Measurements from ENCODE around the gene LRRC27.

Gene LRRC27

DNA sequence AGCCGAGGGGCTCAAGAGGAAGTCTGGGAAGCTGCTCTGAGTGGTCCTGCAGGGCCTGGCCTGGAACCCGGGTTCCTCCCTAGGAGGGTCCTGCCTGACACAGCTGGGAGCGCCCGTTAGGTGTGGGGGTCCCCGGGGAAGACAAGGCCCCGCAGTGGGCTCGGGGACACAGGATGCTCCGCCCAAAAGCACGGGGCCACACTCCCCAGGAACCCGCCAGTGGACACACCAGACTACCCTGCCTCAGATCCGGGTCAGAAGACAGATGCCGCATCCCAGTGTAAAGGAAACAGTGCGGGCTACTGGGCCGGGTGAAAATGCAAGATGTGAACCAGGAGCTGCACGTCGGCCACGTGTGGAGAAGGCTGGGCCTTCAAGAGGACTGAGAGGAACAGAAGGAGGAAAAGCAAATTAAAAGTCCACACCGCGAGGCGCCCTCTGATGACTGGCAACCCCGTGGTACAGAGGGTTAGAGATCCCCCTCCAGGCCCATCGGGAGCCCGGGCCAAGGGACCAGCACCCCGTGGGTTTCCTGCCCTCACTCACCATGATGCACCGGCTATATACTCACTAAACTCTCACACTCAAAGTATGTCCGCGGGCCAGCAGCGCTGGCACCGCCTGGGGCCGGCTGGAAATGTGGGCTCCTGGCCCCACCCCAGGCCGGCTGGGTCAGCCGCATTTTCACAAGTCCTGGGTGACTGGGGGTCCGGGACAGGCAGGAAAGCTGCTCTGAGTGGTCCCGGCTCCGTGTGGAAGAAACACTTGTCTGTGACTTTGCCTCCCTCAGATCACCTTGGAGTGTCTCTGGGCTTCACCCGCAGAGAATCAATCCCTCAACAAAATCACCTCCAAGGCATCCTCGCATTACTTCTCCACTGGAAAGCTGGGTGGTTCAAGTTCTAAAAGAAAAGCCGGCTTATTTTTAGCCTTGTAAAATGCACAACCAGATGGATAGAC lies 30.3 kb upstream of the LRRC27 start:
- DNase-seq (ENCODE audit: low read depth in 2 of 2), result no peak

DNA sequence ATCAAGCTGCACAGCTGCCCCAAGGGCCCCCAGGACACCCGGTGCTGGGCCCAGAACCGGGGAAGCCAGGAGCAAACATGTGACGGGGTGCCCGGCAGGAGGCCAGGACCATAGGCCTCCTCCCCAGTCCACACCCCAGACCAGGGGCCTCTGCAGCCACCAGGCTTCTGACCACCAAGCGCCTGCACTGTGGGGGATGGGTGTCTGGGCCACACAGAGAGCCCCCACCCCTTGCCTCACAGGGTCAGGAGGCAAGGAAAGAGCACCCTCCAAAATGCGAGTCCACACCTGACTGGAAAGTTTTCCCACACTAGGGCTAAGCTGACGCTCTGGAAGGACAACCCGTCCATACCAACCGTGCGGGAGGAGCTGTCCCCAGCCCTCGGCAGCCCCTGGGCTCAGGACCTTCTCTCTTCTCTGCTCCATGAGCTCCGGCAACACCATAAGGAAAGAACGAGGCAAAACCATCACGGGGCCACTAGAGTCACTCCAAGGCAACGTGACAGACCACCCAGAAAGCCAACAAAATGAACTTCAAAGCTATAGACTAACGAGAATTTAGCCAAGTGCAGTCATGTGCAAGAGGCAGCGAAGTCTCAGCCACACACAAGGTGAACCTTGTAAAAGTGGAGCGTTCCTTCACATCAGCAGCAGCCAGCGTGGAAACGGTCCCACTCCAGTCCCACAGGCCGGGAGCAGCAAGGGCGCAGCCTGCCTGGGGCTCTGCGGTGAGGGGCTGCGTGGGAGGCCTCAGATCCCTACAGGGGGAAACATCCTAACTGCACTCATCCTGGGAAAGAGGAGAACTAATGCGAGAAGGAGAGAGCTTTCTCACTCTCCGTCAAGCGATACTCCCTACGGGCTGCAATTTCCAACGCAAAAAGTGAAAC lies 29.3 kb upstream of the LRRC27 start:
- no peak for DNase-seq (ENCODE audit: low read depth in 2 of 2)

DNA sequence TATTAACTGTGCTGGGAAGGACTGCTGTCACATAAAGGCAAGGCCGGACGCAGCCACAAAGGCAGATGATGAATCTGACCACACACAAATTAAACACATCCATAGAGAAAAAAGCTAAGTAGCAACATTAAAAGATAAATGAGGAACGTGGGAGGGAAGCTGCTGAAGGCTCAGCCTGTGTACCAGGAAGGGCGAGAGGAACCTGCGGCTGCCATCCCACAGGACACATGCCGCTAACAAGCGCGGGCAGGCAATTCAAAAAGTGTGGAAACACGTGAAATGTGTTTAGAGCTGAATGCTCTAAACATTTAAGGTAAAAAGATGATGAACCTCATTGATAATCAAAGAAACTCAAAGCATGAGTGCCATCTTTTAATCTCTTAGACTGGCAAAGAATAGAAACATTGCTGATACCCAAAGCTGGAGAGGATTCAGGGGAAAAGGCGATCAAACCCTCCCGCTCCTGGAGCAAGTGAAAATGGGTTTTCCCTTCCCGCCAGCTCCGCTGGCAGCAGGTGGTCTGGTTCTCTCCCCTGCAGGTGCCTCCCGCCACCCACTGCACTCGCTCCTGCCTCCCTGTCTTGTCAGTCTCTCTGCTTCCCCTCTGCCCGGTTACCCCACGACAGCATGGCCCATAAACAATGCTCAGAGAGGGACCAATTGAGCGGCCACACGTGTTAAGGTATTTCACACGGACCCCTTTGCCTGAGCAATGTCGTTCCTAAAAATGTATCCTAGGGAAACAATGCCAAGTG lies 28.5 kb upstream of the LRRC27 start:
- DNase-seq (ENCODE audit: low read depth in 2 of 2), result no peak

DNA sequence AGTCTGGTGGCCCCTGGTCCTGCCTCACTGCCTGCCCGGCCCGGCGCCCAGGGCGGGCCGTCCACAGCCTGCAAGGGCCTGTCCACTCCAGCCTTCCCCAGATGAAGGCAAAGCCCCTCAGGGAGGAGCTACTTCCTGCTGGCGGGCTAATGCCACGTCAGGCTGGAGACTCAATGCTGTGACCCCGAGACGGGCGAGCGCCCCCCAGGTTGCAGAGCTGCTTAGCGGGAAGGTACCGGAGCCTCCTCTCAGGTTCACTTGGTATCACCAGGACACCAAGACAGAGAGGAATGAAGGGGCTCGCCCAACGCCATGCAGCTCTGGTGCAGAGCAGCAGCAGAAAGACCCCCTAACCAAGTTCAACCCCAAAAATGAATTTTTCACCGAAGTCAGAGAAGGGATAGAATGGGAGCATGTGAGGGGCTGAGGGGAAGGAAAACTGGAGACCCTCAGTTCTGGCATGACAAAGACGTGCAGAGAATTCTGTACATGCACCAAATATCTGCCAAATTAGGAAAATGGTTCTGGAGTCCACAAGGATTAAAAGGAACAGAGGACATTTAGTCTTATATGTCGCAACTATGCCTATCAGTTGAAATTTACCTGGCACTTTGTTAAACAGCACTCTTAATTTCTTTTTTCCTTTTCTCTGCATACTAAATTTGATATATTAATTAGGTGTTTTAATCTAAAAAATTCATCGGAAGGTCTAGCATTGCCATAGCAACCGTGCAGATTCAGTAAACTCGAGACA lies 27.1 kb upstream of the LRRC27 start:
- DNase-seq (ENCODE audit: low read depth in 2 of 2), result no peak

DNA sequence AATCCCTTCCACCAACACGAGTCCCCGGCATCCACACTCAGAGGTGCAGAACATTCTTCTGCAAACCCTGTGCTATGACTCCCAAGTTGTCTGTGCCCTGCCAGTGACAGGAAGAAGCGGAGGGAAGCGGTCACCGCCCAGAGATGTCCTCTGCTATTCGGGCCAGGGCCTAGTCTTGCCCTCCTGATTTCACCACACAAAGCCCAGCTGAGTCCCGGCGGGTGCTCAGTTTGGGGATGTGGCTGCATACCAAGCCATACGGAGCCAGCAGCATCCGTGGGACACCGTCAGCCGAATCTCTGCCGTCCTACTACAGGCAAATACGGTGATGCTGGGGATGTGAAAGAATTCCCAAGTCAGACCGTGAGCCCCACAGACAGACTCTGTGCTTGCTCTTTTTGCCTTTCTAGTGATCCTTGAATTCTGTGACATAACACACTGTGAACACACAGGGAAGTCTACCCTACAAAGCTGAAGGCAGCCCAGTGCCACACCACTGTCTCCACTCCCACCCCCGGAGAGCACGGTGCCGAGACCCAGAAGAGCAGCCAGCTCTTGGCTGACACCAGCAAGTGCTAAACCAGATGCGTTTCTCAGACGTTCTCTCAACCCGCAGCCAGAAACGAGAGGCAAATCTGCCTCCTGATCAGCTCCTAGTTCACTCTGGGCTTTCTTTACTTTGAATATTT lies 26.2 kb upstream of the LRRC27 start:
- no peak for DNase-seq (ENCODE audit: low read depth in 2 of 2)

DNA sequence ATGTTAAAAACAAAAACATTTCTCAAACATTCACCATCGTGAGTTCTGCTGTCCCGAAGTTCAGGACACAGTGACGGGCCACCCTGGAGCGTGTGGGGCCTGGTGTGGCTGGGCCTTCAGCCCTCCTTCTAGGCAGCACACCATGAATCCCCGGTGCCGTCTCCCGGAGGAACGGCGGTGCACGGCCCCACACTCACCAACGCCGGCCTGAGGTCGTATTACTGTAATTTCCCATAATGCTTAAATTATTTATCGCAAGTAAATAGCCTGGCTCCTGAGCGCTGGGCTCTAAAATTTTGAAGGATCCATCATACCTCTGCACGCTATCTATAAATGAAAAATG lies 25.7 kb upstream of the LRRC27 start:
- no peak for DNase-seq (ENCODE audit: low read depth in 2 of 2)

DNA sequence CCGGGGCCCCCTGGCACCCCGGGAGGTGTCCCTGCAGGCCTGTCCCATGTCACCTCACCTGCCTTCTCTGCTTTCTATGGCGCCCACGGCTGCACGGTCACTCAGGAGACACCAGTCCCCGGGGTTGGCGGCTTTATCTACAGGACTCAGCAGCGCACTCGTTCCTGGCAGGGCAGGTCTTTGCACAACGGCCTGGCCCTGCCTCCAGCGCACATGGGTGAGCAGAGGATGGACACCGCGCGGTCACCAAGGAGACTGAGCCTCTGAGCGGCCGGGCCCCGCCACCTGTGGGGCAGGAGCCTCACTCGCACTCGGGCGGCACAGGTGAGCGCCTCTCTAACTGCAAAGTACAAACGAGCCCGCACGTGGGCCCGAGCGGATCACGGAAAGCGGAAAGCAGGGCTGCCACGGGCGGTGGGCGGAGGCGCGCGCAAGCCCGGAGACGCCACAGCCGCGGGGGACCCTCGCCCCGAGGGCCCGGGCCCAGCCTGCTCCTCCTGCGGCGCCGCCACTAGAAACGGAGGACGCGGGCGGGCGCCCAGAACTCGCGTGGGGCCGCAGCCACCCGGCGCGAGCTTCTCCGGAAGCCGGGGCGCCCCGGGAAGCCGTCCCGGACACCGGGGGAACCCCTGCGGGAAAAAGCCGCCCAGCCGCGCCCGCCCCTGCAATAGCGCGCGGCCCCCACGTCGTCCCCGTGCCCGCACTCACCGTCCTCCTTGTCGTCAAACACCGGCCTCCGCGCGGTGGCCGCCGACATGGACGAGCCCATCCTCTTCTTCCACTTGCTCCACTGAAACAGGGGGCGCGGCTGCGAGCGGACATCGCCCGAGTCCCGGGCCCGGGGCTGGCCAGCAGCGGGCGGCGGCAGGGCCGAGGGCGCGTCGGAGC lies 24.9 kb upstream of the LRRC27 start:
- DNase-seq (ENCODE audit: low read depth in 2 of 2), result peak; percentile 16 to 29

DNA sequence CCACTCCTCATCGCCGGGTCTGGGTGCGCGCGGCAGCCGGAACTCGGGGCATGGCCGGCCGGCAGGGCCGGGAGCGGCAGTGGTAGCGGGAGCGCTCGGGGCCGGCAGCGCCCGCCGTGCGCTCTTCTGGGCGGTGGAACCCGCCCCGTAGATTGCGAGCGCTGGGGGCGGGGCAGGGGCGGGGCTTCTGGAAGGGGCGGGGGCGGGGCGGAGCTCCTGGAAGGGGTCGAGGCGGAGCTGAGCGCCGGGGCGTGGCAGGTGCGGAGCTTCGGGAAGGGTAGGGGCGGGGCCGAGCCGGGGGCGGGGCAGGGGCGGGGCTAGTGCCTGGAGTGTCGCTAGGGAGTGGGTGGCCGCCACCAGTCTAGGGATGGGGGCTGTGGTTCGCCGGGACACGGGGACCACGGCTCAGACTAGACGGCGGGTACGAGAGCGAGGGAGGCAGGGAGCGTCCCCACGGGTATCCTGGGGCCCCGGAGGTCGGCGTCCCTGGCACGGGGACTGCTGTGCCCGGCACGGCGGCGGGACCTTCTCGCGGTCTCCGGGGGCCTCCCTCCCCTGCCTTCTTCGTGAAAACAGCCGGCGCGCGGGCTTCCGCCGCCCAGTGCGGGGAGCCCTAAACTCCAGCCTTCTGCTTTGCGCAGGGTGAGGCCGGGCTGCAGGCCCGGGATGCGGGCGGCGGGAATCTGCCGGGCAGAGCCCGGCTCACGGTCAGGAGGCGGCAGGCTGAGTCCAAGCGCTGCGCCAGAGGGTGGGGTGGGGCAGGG lies 24.0 kb upstream of the LRRC27 start, which contains the start of gene STK32C:
TSS of gene STK32C (minus strand) at position 128 of the 764 bp plus-strand sequence. CDS start at position 11, 117 bp downstream.
- DNase-seq (ENCODE audit: low read depth in 2 of 2), result peak; percentile 84 to 90

DNA sequence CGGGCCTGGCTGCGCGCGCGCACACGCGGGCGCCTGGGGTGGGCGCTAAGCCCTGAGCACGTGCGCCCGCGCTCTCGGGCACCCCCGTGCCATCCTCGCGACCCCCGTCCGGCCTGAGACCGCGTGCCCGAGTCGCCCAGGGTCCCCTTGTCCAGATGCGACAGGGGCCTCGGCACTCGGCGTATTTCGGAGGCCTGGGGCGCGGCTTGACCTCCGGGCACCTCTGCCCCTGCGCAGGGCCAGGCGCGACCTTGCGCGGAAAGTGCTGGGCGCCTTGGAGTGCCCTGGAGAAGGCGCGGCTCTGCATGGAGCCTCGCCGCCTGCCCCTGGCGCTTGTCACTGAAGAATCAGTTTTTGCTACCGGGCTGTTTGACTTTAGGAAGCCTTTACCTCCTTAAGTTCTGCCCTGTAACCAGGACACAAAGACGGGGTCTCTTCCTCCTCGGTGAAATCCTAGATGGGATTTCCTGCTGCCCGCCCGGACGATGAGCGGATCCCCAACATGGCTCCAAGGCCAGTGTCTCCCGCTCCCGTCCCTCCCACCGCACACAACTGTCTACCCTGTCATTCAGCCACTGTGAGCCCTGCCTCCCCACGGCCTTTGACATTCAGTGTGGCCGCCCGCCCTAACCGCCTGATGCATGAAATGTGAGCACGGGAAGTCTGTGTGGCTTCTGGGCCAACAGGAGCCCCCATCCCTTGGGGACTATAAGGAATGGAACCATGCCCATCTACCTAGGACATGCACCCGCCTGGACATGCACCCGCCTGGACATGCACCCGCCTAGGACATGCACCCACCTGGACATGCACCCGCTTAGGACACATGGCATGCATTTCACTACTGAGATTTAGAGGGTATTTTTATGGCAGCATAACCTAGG lies 23.2 kb upstream of the LRRC27 start:
- no peak for DNase-seq (ENCODE audit: low read depth in 2 of 2)

DNA sequence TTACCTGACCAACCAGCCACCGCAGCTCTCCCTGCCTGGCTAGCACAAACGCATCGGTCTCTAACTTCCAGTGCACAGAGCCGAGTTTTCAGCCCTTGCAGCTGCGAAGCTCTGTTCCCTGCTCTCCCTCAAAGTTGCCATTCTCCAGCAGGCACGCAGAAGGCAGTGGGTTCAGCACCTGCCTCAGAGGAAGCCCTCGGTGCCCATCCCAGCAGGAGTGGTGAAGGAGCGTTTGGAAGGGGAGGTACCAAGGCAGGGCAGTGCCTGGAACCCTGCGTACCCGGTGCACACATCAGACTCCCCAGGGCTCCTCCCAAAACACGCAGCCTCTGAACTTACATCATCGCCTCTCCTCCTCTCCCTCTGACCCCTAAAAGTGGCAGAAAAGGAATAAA lies 22.5 kb upstream of the LRRC27 start:
- DNase-seq (ENCODE audit: low read depth in 2 of 2), result no peak

DNA sequence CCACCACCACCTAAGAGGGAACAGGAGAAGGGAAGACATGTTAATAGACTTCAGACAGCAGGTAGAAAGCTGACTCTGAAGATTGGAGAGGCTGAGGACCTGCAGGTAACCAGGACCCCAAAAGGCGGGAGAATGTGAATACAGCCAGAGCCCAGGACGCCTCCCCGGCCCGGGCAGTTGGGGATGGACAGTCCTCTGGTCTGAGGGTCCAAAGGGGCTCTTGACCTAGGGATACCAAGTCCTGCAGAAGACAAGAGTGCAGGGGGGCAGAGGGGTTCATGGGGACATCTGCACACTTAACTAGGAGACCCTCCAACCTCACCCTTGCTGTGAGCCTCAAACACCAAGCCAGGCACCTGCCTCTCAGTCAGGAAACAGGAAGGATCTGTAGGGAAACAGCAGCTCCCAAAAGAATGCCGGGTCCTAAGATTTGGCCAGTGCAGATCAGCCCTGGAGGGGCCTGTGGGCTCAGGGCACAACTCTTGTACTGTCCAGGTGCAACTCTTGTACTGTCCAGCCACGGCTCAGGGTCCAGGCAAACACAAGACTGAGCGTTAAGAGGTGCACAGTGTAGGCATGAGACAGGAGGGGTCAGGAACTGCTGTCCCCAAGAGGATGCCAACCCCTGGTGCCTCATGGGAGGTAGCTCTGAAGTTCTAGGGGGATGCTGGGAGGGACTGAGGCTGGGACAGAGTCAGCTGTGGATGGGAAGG lies 22.0 kb upstream of the LRRC27 start:
- no peak for DNase-seq (ENCODE audit: low read depth in 2 of 2)

DNA sequence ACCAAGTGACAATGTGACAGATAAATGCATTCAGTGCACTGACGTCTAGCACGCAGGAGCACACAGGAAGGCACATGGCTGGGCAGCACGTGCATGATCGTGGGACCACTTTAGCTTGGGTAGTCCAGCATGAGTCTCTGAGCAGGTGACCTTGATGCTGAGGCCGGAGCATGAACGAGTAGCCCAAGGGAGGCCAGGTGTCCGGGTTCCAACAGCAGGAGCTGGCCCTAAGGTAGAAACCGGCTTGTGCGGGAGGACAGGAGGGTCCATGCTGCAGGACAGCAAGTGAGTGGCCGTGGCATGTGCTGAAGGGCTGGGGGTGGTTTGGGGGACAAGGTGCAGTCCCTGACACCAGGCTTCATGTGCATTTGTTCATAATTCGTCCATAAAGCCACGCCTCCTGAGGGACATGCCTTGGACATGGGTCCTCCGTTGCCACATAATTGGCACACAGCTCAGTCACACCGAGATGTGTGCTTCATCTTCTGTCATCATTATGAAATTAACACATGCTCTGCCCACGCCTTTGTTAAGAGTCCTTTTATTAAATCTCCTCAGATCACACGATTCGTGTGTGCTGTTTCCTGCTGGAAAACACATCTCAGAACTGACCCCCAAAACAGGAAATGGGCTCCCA lies 21.2 kb upstream of the LRRC27 start:
- no peak for DNase-seq (ENCODE audit: low read depth in 2 of 2)

DNA sequence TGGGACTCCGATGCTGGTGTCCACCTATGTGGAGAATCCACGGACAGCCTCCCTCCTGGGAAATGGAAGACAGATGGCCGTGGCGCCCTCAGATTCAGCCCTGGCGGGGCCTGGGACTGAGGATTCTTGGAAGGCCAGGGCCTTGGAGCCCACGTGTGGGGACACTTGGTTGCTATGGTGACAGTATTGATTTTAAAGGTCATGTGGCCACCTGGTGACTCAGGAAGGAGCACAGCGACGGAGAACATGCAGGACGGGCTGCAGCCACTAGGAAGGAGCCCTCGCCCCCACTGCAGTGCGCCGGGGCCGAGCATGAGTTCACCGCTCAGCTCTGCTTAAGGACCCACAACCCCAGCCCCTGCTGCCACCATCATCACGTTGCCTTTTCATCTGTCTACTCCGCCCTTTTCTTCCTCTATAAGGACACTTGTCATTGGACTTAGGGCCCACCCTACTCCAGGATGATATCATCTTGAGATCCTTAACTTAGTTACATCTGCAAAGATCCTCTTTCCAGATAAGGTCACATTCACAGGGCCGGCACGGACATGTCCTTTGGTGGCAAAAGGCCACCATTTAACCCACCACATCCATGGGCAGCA lies 20.6 kb upstream of the LRRC27 start:
- no peak for DNase-seq (ENCODE audit: low read depth in 2 of 2)

DNA sequence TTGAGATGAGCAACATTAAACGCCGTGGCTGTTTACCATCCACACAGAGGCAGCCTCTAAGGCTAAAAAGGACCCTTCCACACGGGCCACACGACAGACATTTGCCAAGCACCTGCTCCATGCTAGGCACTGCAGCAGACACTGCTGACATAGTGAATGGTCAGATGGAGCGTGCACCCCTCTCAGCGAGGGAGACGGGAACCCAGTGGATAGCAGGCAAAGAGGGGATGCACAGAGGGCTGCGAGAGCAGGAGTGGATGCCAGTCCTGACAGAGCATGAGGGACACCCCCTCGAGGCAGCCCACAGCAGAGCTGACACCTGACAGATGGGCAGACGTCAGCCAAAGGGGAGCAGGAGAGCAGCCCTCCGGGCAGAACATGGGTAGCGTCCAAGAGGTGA lies 18.7 kb upstream of the LRRC27 start:
- DNase-seq (ENCODE audit: low read depth in 2 of 2), result no peak

DNA sequence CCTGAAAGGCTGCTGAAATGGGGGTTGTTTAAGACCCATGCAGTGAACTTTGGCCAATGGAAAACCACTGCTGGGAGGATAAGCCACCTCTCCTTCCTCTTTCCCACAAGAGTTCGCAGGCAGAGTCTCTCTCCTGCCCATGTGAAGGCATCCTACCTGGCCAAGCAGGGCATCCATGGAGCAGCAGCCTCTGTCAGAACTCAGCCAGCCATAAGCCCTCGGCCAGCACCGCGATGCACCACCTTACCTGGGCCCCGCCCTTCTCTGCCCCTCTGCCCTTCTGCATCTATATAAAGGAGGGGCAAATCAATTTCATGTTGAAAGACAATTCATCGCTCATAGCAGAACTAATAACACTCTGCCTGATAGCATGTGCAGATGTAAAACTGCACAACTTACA lies 18.1 kb upstream of the LRRC27 start:
- DNase-seq (ENCODE audit: low read depth in 2 of 2), result no peak

DNA sequence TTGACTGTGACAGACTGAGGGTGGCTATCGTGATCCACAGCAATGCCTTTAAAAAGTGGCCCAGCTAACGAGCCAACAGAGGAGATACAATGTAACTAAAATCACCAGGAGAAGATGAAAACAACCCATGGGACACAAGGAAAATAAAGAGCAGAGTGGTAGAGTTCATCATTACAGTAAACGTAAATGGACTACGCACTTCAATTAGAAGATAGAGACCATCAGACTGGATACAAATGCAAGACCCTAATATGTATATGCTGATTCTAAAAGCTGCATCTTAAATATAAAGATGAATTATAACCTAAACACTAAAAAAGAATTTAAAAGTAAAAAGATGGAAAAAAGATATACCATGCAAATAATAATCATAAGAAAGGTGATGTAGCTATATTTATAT lies 17.7 kb upstream of the LRRC27 start:
- no peak for DNase-seq (ENCODE audit: low read depth in 2 of 2)
